Endothelial cell of umbilical vein (primary cell): ENCODE measurements around the gene SDK2. TPM values are rescaled to one million over a fixed set of nuclear protein-coding genes. Genes with fewer than 3 reads are reported as not detected.

Experiments
- BruUV-seq: library from RNA; stranded (reverse); fragments of 400-500 nt; replicated peaks from 2 replicates; lab custom pipeline; 2021; lab: Mats Ljungman, UMichigan
- CTCF ChIA-PET: fragments of 300-600, 350-600 bp; sonication (Branson Sonifier 250); formaldehyde crosslinking; loops from one replicate; lab custom pipeline; 2021; ENCODE audit warnings: antibody characterized with exemption, inconsistent platforms; lab: Charles Lee
- POLR2A ChIA-PET: fragments of 300-600, 350-600 bp; sonication (Branson Sonifier 250); formaldehyde crosslinking; loops from one replicate; lab custom pipeline; 2021; ENCODE audit warnings: antibody characterized with exemption, inconsistent platforms; lab: Charles Lee
- DNase-seq: peaks from one replicate; pipeline ENCODE4 v3.0.0-alpha.2; 2011; ENCODE audit warnings: low read depth, low spot score
- FAIRE-seq: peaks from 2 replicates; lab custom pipeline; 2011; peaks lifted over from hg19 to GRCh38; lab: Jason Lieb, UNC
- H2AFZ ChIP-seq: 2 replicates; pipeline ENCODE4 v1.6.0; 2012; ENCODE audit warnings: low read depth, low read length, control low read depth, inconsistent platforms
- H3K27ac ChIP-seq: 2 replicates; pipeline ENCODE4 v1.5.1; 2011; ENCODE audit warnings: low read depth, mild to moderate bottlenecking, control low read depth, low read length, moderate library complexity; ENCODE audit not compliant: insufficient read depth
- H3K27me3 ChIP-seq, 2 experiments: 2 replicates each; pipeline versions ENCODE4 v1.6.0 to v1.6.1; 2011; ENCODE audit warnings: low read length in 2 of 2, mixed read lengths in 1 of 2; ENCODE audit not compliant: control insufficient read depth in 2 of 2, insufficient read depth in 2 of 2
- H3K36me3 ChIP-seq, 2 experiments: 2 replicates in 1 of 2; 3 replicates in 1 of 2; pipeline ENCODE4 v1.5.1; 2011; ENCODE audit warnings: low read length in 2 of 2, mild to moderate bottlenecking in 1 of 2, moderate library complexity in 1 of 2; ENCODE audit not compliant: control insufficient read depth in 2 of 2, insufficient read depth in 2 of 2; ENCODE audit errors: extremely low read depth in 1 of 2
- H3K4me1 ChIP-seq: 3 replicates; pipeline ENCODE4 v1.5.1; 2011; ENCODE audit warnings: mild to moderate bottlenecking, low read length; ENCODE audit not compliant: control insufficient read depth, insufficient read depth; ENCODE audit errors: extremely low read depth
- H3K4me2 ChIP-seq: 2 replicates; pipeline ENCODE4 v1.6.1; 2011; ENCODE audit warnings: low read length, control low read depth, mixed read lengths; ENCODE audit not compliant: insufficient read depth
- H3K4me3 ChIP-seq, 3 experiments: fragments of 200-600 bp in 1 of 3; sonication (generic), shearing (Covaris generic) in 1 of 3; replicated peaks in 1 of 3; 2 replicates each; pipeline ENCODE4 v1.5.1; 2011 to 2016; ENCODE audit warnings: control low read depth in 3 of 3, low read length in 3 of 3, mild to moderate bottlenecking in 2 of 3, inconsistent platforms in 1 of 3, low read depth in 1 of 3, moderate library complexity in 1 of 3; ENCODE audit not compliant: insufficient read depth in 1 of 3
- H3K79me2 ChIP-seq: 2 replicates; pipeline ENCODE4 v1.6.0; 2012; ENCODE audit warnings: low read length, inconsistent platforms; ENCODE audit not compliant: control insufficient read depth, insufficient read depth
- H3K9ac ChIP-seq: replicated peaks from 2 replicates; pipeline ENCODE3; 2011; ENCODE audit warnings: low read length, control low read depth; ENCODE audit not compliant: insufficient read depth; ENCODE audit errors: extremely low read depth
- H3K9me1 ChIP-seq: replicated peaks from 3 replicates; pipeline ENCODE4 v1.6.0; 2011; ENCODE audit warnings: mild to moderate bottlenecking, low read length; ENCODE audit not compliant: control insufficient read depth, insufficient read depth; ENCODE audit errors: extremely low read depth
- H3K9me3 ChIP-seq: replicated peaks from 2 replicates; pipeline ENCODE4 v1.5.1; 2012; ENCODE audit warnings: low read length, inconsistent platforms; ENCODE audit not compliant: control insufficient read depth, insufficient read depth
- H4K20me1 ChIP-seq: replicated peaks from 2 replicates; pipeline ENCODE3; 2011; ENCODE audit warnings: mild to moderate bottlenecking, low read length; ENCODE audit not compliant: control insufficient read depth, insufficient read depth; ENCODE audit errors: extremely low read depth
- CTCF ChIP-seq, 2 donors: IDR thresholded peaks; 1 replicate in 1 of 2; 2 replicates in 1 of 2; pipeline ENCODE4 v1.5.1; 2011; ENCODE audit warnings: low read length in 2 of 2, mild to moderate bottlenecking in 2 of 2, moderate library complexity in 2 of 2, control low read depth in 1 of 2, inconsistent platforms in 1 of 2, low read depth in 1 of 2; ENCODE audit not compliant: insufficient read depth in 1 of 2; ENCODE audit errors: extremely low read depth in 1 of 2
- EZH2 ChIP-seq: IDR thresholded peaks from 2 replicates; pipeline ENCODE4 v1.6.1; 2012; ENCODE audit warnings: borderline replicate concordance, low read depth, mild to moderate bottlenecking, moderate library complexity, low read length, inconsistent platforms; ENCODE audit not compliant: severe bottlenecking
- FOS ChIP-seq: IDR thresholded peaks from 2 replicates; pipeline ENCODE4 v1.6.1; 2011; ENCODE audit warnings: mild to moderate bottlenecking, low read length, moderate library complexity, borderline replicate concordance; ENCODE audit not compliant: insufficient read depth
- GATA2 ChIP-seq: IDR thresholded peaks from 2 replicates; pipeline ENCODE4 v1.7.0; 2011; ENCODE audit warnings: low read depth, mild to moderate bottlenecking, moderate library complexity, mixed read lengths, low read length; ENCODE audit not compliant: insufficient read length, insufficient read depth
- JUN ChIP-seq: IDR thresholded peaks from 2 replicates; pipeline ENCODE4 v1.6.1; 2011; ENCODE audit warnings: borderline replicate concordance, low read depth; ENCODE audit not compliant: insufficient read length, insufficient read depth
- MAX ChIP-seq: IDR thresholded peaks from 2 replicates; pipeline ENCODE4 v1.6.1; 2011; ENCODE audit not compliant: insufficient read depth, insufficient read length
- MYC ChIP-seq: IDR thresholded peaks from one replicate; pipeline ENCODE4 v1.6.1; 2011; ENCODE audit warnings: mild to moderate bottlenecking, low read depth, low read length
- POLR2A ChIP-seq: IDR thresholded peaks from 2 replicates; pipeline ENCODE4 v1.6.1; 2012; ENCODE audit warnings: low read depth, mild to moderate bottlenecking, control low read depth, low read length
- POLR2AphosphoS5 ChIP-seq: IDR thresholded peaks from 2 replicates; pipeline ENCODE4 v1.6.1; 2012; ENCODE audit warnings: low read depth, mild to moderate bottlenecking, control low read depth, low read length, moderate library complexity; ENCODE audit not compliant: insufficient read depth
- dilution Hi-C: fragments of 300-500 bp; cut with MboI; formaldehyde crosslinking; loops from one replicate; pipeline ENCODE4 v1.15.0; 2019; ENCODE audit warnings: low sequenced_read_pairs; ENCODE audit not compliant: extremely low pct_ligation_motif_present
- intact Hi-C: fragments of 100-400 bp; cut with micrococcal nuclease; formaldehyde crosslinking; loops from one replicate; pipeline ENCODE4 v1.10.0; 2022
- polyA plus RNA-seq, 4 experiments: library from polyadenylated mRNA; depleted of rRNA in 3 of 4; stranded (reverse) in 3 of 4; unstranded in 1 of 4; fragments of >200 nt; gene quantifications; 2 replicates each; pipeline versions ENCODE4 v1.2.1 to v1.2.3, GENCODE V29; 2011 to 2012; ENCODE audit warnings: missing spikeins in 1 of 4
- total RNA-seq: library from RNA; stranded (reverse); gene quantifications from 2 replicates; pipeline ENCODE4 v1.2.3, GENCODE V29; 2021

SDK2 gene
- total and polyA plus RNA-seq, 2 donors (not counting 3 experiments of a cell fraction or from before 2014, with no cell fraction given) = not detected

GRCh38 chr17:73526952-73527351 is 117.3 kb downstream of the SDK2 start:
- Histone ChIP-seq H3K4me1 (no peaks in the 10 kb centered on the region), H3K4me3 (no peak overlapping the region), H3K9me1 (no peaks in the 10 kb centered on the region), H3K27me3 (no peaks in the 10 kb centered on the region), H4K20me1 (no peaks in the 10 kb centered on the region), H3K9ac (no peak overlapping the region), H3K9me3 (no peaks in the 10 kb centered on the region), H3K27ac (no peak overlapping the region), H3K4me2 (no peak overlapping the region), H3K36me3 (no peaks in the 10 kb centered on the region), H2AFZ (no peak overlapping the region), H3K79me2 (no peaks in the 10 kb centered on the region)
- ChIA-PET POLR2A (no interaction called here), CTCF (no interaction called here)
- intact Hi-C loops (no loop called here), dilution Hi-C loops (no loop called here)
- FAIRE-seq (no peak), DNase-seq (no peak)
- TF ChIP-seq MAX = no peak
- TF ChIP-seq JUN = no peak
- TF ChIP-seq POLR2A = no peak
- TF ChIP-seq CTCF (IDR thresholded peaks at IDR 0.05; ENCODE audit: extremely low read depth in 1 of 2, insufficient read depth in 1 of 2, low read depth in 1 of 2, low read length in 2 of 2) = no peak
- TF ChIP-seq POLR2AphosphoS5 = no peak
- TF ChIP-seq EZH2 = no peak
- no peak for TF ChIP-seq GATA2
- no peak for TF ChIP-seq MYC
- no peak for TF ChIP-seq FOS
- no TSS peak for BruUV-seq
